ENCODE data around the gene TLCD3B. TPM values are rescaled to one million over a fixed set of nuclear protein-coding genes. Genes with fewer than 3 reads are reported as not detected.
A peak's percentile ranks its signal among the peaks of the same experiment; 100 is the strongest.

TLCD3B gene
- total and polyA plus RNA-seq, 12 donors, result 0.11 to 10.6 (median 0.72) TPM; not detected in 3

GRCh38 chr16:30076276-30076791 lies 45.3 kb upstream of the TLCD3B start:
- Histone ChIP-seq H3K27ac (peak overlapping the region; percentile 86 to 96 (median 94)), H3K4me1 (replicated peaks in 1 of 2) (peaks cover 35 to 42% of the 10 kb centered on the region in 2 donors), H3K4me3 (peak overlapping the region; percentile 69 to 96 (median 82)), H3K27me3 (no peaks in the 10 kb centered on the region), H3K9me3 (replicated peaks in 1 of 3) (no peaks in the 10 kb centered on the region), H3K36me3 (replicated peaks in 1 of 2) (peaks cover 0 to 47% of the 10 kb centered on the region in 2 donors)
- TF ChIP-seq POLR2A (IDR thresholded peaks at IDR 0.05) (no peak), CTCF (IDR thresholded peaks at IDR 0.05) (no peak)
- DNase-seq, result peak in 4 of 7 donors; percentile 49 to 70 (median 54)
- intact Hi-C loops (cut with DNase I), result no loop called here
- WGBS, 4 donors, result 1 to 9% (median 3%) methylated on average over 7 to 33 of the region's 33 CpGs

GRCh38 chr16:30075503-30076275 lies 44.6 kb upstream of the TLCD3B start, which contains the start of gene PPP4C:
PPP4C (plus strand) TSS chr16:30075994; CDS start chr16:30076378, 384 bp downstream.
- Histone ChIP-seq H3K36me3 (replicated peaks in 1 of 2) (peaks cover 0 to 47% of the 10 kb centered on the region in 2 donors), H3K27ac (peak within 1 kb of the TSS; percentile 86 to 96 (median 94)), H3K4me3 (peak within 1 kb of the TSS; percentile 69 to 96 (median 82)), H3K9me3 (replicated peaks in 1 of 3) (no peaks in the 10 kb centered on the region), H3K27me3 (no peaks in the 10 kb centered on the region), H3K4me1 (replicated peaks in 1 of 2) (peaks cover 35 to 42% of the 10 kb centered on the region in 2 donors)
- intact Hi-C loops (cut with DNase I), result no loop called here
- peak; percentile 88 to 95 (median 94) for DNase-seq
- 2 to 5% (median 2%) methylated on average over 24 to 67 of the region's 67 CpGs for WGBS, 4 donors
- TF ChIP-seq POLR2A (IDR thresholded peaks at IDR 0.05) (peak; percentile 78 to 87), CTCF (IDR thresholded peaks at IDR 0.05) (no peak)

DNA sequence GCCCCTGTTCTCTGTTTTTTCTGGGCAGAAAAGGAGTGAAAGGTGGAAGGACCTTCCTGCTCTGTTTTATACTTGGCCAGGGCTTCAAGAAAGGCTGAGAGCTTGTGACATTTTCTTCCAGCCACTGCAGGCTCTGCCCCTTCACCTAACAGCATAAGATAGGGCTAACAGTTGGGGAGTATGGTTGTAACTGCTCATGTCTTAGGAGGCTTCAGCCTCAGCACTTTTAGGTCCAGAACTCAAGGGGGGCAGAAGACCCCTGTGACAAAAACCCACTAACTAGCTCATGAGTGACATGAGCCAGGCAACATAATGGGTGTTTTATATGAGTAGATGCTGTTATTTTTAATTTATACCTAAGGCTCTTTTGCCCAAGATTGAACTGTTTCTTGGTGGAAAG lies 39.4 kb upstream of the TLCD3B start:
- TF ChIP-seq POLR2A (IDR thresholded peaks at IDR 0.05) (no peak), CTCF (IDR thresholded peaks at IDR 0.05) (no peak)
- Histone ChIP-seq H3K27ac (peak overlapping the region in 2 of 5 donors; percentile 60 to 75), H3K9me3 (replicated peaks in 1 of 3) (no peaks in the 10 kb centered on the region), H3K36me3 (replicated peaks in 1 of 2) (peaks cover 0 to 67% of the 10 kb centered on the region in 2 donors), H3K4me1 (replicated peaks in 1 of 2) (peaks cover 34 to 45% of the 10 kb centered on the region in 2 donors), H3K4me3 (no peak overlapping the region), H3K27me3 (no peaks in the 10 kb centered on the region)
- intact Hi-C loops (cut with DNase I), result no loop called here
- DNase-seq, result no peak

DNA sequence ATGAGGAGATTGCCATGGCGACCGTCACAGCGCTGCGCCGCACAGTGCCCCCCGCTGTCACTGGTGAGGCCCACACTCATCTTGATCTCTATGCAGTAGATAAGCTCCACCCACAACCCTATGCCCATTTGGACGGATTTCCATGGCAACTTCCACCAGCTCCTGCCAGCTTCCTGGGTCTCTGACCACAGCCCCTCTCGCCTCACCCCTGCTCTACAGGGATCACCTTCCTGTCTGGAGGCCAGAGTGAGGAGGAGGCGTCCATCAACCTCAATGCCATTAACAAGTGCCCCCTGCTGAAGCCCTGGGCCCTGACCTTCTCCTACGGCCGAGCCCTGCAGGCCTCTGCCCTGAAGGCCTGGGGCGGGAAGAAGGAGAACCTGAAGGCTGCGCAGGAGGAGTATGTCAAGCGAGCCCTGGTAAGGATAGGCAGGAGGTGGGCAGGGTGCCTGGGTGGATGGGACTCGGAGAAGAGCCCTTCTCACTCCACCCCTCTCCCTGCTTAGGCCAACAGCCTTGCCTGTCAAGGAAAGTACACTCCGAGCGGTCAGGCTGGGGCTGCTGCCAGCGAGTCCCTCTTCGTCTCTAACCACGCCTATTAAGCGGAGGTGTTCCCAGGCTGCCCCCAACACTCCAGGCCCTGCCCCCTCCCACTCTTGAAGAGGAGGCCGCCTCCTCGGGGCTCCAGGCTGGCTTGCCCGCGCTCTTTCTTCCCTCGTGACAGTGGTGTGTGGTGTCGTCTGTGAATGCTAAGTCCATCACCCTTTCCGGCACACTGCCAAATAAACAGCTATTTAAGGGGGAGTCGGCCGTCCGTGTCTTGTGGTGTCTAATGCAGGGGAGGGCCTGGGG lies 38.8 kb upstream of the TLCD3B start:
- Histone ChIP-seq H3K27ac (peak overlapping the region in 3 of 5 donors; percentile 45 to 75 (median 60)), H3K4me1 (replicated peaks in 1 of 2) (peaks cover 31 to 39% of the 10 kb centered on the region in 2 donors), H3K9me3 (replicated peaks in 1 of 3) (no peaks in the 10 kb centered on the region), H3K27me3 (no peaks in the 10 kb centered on the region), H3K36me3 (replicated peaks in 1 of 2) (peaks cover 0 to 67% of the 10 kb centered on the region in 2 donors), H3K4me3 (peak overlapping the region in 1 of 4 donors; percentile 28)
- TF ChIP-seq CTCF (IDR thresholded peaks at IDR 0.05), result no peak
- no peak for TF ChIP-seq POLR2A (IDR thresholded peaks at IDR 0.05)
- WGBS, 4 donors, result 50 to 62% (median 55%) methylated on average over 26 to 31 of the region's 31 CpGs
- peak in 5 of 7 donors; percentile 48 to 59 (median 50) for DNase-seq
- intact Hi-C loops (cut with DNase I), result no loop called here
